ENCODE results near the gene SF3B2.
"Not testable (repeated sequence)": the region's sequence is repeated elsewhere in the genome, so short reads cannot be mapped to it uniquely, and the experiment has no call there.

The SF3B2 gene

DNA sequence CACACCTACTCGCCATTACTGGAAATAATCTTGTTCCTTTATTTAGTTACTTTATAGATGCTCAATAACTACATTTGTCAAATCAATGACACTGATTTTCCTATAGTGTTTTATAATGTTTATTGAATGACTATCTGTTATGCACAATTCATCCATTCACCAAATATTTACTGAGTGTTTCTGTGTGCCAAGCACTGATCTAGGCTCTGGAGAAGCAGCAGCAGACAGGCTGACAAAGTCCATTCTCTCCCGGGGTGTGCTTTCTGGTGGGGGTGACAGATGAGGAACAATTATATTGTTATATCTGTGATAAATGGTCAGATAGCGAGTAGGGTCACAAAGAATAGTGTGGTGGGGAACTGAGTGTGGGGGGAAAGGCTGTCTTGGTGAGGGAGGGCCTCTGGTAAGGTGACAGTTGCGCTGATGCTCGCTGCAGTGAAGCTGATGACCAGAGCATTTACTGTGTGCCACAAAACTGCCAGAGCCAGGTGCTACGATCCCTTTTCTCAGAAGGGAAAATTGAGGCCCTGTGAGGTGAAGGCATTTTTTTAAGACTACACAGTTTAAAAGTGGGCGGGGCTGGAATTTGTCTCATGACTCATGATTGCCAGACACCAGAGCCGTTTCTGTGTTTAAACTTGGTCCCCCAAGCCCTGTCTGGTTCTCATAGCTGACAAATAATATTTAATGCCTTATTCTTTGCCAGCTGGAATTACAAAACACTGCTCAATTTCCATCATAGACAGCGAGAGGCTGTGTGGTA lies 28.1 kb downstream of the SF3B2 start:
- no peak for DNase-seq

DNA sequence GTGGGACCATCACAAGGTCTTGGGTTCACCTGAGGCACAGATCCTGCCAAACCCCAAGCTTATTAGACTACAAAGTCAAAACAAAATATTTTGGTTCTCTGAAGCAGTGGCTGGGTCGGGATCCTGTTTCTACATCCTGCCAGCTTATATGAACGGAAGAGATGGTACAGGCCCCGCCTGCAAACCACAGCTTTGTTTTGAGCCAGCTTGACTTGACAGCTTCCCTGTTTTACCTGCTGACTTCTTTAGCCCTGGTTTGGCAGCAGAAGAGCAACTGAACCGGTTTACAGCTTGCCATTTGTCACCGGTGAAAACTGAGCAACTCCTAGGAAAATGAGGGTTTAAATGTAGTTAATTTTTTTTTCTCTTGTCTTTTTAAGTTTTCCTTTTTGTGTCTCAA lies 29.3 kb downstream of the SF3B2 start:
- DNase-seq = no peak

DNA sequence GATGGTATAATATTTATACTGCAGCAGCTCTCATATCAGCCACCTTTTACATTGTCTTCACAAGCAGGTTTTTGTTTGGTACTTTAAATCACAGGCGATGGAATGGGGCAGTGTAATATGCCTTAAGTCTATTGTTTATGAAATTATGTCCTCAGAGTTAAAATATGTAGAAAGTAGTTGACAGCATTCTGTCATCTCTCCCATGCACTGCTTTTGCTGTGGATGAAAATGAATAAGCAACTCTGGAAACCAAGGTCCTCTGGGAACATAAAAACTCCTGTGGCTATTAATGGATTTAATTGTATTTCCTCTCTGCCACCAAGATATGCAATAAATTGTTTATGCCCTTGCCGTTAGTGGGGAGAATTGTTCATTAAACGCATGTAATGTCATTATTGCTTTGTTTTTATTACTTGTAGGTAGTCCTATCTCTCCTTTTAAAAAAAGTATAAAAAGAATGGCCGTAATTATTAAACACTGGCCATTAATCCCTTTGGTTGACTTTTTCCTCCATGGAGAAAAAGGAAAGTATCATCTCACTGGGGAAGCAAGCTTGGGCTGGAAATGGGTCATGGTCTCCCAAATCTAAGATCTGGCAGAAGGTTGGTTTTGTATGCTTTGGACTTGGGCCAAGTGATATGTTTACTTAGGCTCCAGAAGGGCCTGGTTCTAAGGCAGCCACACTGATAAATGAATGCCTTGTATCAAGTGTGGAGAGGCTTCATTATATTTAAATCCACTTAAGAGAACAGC lies 31.0 kb downstream of the SF3B2 start:
- DNase-seq = peak; percentile 57

DNA sequence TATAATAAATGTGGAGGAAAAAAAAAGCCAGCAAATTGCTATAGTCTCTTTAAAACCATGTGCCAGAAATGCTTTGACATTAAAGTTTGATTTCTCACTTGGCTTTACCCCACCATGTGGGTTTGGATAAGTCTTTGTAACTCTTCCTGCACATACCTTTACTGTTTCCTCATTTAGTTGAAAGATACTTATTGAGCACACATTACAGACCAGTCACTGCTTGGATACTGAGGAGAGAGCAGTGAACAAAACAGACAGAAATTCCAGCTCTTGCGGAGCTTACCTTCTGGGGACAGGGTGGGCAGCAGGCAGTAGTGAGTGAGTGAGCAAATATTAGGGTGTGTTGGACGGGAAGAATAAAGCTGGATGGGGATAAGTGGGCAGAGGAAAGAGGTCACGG lies 31.6 kb downstream of the SF3B2 start:
- DNase-seq = no peak

DNA sequence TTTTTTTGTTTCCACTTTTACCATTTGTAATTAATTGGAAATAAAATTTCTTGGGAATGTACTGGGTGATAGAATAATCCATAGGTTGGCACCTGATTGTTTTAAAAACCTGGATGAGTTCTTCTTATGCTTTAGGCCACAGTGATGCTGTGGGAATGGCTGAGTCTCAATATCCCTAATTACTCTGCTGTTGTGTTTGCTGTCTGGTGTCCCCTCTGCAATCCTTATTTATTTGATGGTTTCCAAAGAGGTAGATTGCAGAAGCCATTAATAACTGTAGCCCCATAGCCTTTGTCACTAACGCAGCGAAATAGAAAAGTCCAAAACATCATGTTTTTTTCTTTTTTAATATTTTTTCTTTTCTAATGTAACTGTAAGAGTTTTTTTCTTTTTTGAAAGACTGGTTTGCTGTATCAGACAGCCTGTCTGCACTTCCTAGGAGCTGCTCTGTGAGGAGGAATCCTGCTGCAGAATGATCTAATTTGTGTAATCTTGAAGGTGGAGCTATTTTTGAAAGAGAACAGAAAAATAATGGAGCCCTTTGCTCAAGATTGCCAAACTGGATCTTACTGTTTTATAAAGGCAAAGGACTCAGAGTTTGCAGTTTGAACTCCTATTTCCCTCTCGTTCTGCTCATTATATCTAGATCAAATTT lies 32.8 kb downstream of the SF3B2 start:
- no peak for DNase-seq

DNA sequence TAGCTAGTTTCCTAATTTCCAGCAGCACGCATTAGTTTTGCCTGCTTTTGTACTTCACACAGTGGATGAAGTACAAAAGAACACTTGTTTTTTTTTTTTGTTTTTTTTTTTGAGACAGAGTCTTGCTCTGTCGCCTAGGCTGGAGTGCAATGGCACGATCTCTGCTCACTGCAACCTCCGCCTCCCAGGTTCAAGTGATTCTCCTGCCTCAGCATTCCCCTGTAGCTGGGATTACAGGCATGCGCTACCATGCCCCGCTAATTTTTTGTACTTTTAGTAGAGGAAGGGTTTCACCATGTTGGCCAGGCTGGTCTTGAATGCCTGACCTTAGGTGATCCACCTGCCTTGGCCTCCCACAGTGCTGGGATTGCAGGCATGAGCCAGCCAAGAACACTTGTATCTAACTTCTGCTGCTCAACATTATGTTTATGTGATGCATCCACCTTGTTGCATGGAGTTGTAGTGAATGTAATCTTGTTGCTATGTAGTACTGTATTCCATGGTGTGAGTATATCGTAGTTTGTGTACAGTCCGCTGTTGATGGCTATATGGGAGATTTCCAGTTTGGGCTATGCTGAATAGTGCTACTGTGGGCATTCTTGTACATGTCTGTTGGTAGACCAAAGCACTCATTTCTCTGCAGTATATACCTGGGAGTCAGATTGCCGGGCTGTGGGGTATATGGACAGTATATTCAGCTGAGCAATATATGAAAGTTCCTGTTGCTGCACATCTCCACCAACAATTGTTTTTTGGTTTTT lies 35.2 kb downstream of the SF3B2 start:
- DNase-seq = no peak

DNA sequence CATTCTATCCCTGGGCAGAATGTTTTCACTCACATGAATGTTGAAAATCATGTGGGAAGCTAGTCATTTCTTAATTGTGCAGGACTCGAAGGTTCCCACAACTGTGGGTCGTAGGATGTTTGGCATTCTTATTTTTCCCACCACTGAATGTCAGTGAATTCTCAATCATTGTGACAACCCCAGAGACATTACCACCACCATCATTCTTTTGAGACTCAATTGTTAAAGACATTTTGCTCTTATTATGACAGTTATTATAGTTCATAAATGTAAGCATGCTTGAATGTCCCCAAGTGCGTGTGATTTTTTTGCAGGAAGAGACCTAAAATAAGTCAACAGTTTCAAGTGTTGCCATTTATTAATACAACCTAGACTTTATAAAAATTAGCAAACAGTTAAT lies 36.9 kb downstream of the SF3B2 start:
- DNase-seq = no peak

DNA sequence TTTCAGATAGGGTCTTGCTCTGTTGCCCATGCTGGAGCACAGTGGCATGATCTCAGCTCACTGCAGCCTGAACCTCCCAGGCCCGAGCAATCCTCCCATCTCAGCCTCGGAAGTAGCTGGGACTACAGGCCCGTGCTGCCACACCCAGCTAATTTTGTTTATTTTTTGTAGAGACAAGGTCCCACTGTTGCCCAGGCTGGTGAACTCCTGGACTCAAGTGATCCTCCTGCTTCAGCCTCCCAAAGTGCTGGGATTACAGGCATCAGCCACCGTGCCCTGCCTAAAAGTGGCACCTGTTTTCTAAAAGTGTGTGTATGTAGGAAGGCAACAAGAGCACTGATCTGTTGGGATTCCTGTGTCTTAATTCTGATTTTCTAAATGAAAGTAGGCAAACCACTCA lies 38.1 kb downstream of the SF3B2 start:
- DNase-seq = no peak

DNA sequence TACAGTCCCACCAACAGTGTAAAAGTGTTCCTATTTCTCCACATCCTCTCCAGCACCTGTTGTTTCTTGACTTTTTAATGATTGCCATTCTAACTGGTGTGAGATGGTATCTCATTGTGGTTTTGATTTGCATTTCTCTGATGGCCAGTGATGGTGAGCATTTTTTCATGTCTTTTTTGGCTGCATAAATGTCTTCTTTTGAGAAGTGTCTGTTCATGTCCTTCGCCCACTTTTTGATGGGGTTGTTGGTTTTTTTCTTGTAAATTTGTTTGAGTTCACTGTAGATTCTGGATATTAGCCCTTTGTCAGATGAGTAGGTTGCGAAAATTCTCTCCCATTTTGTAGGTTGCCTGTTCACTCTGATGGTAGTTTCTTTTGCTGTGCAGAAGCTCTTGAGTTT lies 40.0 kb downstream of the SF3B2 start:
- not testable (repeated sequence) for DNase-seq

DNA sequence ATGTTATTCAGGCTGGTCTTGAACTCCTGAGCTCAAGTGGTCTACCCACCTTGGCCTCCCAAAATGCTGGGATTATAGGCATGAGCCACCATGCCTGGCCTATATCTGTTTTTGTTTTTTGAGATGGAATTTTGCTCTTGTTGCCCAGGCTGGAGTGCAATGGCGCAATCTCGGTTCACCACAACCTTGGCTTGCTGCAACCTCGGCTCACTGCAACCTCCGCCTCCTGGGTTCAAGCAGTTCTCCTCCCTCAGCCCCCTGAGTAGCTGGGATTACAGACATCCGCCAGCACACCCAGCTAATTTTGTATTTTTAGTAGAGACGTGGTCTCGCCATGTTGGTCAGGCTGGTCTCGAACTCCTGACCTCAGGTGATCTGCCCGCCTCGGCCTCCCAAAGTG lies 47.6 kb downstream of the SF3B2 start:
- not testable (repeated sequence) for DNase-seq

DNA sequence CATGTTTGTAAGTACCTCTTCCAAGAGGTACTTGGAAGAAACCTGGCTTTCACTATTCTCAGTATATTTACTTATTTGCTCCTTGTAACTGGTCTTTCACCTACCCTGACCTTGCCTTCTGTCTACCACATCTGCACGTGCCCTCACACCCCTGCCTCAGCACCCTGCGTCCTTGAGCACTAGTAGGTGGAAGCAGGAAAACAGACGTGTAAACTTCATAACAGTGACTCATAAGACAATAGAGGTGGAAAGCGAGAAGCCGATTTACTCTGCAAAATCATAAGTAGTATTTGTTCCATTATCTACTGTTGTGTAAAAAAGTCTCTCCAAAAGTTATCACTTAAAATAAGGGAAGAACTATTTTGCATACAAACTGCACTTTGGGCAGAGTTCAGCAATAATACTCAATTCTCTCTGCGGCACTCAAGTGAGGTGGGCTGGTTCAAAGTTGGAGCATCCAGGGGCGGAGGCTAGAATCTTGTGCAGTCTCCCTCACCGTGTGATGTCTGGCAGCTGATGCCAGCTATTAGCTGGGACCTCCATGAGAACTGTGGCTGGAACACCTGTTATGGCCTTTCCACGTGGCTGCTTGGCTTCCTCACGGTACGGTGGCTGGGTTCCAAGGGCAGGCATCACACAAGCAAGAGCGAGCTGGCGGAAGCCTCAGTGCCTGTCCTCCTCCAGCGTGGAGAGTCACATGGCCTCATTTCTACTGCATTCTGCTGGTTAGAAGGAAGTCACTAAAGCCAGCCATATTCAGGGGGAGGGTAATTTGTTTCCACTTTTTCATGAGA lies 48.3 kb downstream of the SF3B2 start:
- peak; percentile 1 for DNase-seq

DNA sequence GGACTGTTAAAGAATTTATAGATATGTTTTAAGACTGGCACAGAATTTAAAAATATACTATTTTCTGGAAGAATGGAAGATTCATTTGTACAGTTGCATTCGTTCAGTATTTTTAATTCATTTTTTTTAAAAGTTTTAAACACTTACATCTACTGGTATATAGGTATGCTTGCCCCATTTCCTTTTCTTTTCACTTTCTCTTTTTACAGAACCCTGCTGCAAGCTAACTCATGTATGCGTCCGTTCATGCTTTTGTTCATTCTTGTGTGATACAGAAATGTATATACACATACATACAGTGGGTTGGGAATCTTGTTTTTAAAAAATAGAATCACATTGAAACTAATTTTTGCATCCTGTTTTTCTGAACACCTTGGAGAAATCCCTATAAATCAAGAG lies 48.9 kb downstream of the SF3B2 start:
- no peak for DNase-seq

DNA sequence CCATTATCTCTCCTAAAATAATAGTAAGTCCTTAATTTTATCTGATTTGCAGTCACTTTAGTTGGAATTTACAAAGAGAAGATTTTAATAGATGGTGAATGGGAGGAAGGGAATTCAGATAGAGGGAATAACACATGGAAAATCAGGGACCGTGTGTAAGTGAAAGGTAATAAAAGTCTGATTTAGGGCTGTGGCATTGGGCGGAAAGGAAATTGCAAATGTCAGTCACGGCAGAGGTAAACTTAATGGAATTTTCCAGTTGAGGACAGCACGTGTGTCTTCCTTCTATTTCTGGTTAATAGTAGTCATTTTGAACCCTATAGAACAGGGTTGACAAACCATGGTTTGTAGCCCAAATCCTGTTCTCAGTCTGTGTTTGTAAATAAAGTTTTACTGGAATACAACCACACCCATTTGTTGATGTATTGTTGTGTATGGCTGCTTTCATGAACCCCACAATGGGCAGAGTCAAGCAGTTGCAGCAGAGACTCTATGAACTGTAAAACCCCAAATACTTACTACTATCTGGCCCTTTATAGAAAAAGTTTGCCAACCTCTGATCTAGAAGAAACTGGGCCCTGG lies 52.0 kb downstream of the SF3B2 start:
- DNase-seq = no peak

DNA sequence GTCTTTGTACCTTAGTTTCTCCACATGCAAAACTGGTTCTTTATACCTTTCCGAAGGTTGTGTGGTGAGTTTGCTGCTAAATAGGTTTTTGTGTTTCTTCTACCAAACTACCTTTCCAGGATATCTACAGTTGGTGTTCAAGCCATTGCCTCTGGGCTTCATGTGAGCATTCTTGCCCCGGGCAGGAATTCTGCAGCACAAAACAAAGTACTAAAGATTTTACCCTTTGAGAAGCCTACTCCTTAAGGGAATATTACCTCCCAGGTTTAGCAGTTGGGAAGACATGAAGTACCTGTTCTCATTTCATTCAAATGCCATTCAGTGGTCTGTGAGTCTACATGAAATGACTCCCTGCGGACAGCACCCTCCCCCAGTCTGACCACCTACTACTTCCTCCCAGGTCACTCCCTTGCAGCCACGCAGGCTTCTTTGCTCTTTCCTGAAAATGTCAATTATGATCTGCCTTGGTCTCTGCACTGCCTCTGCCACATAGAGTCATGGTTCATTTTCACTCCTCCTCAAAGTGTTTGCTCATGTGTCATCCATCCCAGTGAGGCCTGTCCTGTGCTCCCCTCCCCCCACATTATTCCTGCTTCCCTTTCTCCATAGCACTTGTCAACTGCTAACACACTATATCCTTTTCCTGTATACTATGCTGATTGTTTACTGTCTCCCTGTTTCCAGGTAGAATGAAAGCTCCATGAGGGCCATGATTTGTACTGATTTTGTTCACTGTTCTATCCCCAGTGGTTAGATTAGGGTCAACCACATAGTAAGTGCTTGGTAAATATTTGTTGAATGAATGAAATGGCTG lies 54.8 kb downstream of the SF3B2 start:
- no peak for DNase-seq

DNA sequence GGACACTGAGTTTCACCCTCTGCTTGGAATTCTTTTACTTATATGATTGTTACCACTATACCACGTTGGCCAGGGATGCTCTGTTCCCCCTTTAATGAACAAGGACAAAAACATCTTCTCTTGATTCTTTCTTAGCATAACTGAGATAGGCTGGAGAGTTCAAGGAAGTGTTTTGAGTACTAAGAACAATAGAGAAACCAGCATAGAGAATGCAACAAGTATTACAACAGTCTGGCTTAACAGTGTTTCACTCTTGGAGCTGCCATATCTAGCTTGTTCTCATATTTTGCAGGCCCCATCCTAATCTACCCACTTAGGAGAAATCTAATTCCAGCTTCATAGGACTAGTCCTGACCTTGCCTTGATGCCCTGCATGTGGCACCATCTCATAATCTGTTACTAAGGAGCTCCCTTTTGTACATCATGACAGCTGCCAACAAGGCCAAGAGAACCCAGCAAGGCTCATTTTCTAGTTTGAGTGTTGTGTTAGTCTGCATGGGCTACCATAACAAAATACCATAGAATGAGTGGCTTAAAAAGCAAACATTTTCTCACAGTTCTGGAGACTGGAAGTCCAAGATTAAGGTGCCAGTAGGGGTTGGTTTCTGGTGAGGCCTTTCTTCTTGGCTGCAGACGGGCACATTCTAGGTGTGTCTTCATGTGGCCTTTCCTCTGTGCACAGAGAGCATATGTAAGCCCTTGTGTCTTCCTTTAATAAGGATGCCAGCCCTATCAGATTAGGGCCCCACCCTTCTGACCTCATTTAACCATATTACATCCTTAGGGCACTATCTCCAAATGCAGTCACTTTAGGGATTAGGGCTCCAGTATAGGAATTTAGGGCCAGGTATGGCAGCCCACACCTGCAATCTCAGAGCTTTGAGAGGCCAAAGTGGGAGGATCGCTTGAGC lies 55.7 kb downstream of the SF3B2 start:
- no peak for DNase-seq

DNA sequence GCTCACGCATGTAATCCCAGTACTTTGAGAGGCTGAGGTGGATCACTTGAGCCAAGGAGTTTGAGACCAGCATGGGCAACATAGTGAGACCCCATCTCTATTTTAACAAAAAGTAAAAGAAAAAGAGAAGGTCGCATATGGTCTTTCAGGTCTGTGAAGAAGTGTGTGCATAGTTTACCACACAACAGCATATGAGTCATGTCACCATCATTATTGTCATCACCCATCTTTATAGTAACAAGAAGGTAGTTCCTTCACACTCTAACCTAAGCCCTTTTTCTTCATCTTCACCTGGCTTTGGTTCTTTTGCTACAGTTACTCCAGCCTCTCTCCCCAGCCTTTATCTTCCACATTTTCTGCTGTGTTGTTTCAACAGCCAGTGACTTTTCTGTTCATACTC lies 57.1 kb downstream of the SF3B2 start:
- DNase-seq = no peak

DNA sequence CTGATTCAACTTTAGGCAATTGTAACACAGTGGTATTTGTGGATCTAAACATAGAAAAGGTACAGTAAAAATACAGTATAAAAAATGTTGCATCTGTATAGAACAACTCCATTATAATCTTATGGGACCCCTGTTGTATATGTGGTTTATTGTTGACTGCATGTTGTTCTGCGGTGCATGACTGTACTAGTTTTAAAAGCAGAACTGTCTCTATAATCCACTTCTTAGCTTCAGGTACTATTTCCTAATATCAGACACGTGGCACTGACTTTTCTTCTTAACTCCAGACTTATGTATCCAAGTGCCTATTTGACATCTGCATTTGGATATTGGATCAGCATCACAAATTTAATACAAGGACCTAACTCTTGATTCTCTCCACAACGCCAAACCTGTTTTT lies 59.0 kb downstream of the SF3B2 start:
- no peak for DNase-seq

DNA sequence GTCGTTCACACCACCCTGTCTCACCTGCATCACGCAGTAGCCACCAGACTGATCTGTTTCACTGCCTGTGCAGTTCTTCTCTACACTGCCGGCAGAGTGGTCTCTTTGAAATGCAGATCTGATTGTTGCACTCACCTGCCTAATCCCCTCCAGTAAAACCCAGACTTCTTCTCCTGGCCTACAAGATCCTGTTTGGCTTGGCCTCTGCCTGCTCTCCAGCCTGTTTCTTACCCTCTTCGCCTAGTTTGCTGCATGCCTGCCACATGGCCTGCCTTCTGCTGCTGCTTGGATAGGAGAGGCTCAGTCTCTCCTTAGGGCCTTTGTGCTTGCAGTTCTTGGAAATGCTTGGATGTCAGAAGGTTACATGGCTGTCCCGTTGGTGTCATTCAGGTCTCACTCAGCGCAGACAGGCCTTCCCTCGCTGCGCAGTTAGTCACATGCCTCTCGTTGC lies 59.9 kb downstream of the SF3B2 start:
- DNase-seq = no peak

DNA sequence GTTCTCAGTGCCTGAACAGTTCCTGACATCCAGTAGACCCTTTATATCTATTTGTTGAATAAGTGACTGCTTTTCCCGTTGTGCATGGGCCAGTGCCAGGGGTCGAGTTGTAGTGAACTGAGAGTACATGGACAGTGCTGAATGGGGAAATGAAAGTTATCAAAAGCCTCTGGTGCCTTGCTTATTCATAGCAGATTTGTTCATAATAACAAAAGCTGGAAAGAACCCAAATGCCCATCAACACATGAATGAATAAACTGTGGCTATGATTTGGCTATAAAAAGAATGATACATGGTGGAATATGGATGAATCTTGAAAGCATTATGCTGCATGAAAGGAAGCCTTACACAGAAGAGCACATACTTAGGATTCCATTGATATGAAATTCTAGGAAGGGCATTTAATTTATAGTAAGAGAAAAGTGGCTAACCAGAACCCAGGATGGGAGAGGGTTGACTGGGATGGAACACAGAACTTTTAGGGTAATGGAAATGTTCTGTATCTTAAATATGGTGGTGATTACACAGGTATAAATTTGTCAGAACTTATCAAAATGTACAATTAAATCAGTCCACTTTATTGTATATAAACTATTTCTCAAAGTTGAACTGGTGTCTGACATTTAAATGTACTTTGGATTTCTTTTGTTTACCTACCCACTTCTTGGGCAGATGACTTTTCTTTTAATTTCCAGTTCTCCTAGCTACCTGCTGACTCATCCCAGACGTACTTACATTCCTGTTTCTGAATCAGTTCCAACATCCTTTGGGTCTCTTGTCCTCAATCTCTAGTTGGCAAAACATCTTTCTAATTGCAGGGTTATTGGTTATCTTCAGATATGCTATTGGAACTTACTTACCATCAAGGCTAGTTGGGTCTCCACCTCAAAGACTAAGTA lies 60.7 kb downstream of the SF3B2 start:
- DNase-seq = no peak

Data from NCI-H1436 (cell line).